ENCODE results near the gene RFPL2.

The RFPL2 gene

DNA sequence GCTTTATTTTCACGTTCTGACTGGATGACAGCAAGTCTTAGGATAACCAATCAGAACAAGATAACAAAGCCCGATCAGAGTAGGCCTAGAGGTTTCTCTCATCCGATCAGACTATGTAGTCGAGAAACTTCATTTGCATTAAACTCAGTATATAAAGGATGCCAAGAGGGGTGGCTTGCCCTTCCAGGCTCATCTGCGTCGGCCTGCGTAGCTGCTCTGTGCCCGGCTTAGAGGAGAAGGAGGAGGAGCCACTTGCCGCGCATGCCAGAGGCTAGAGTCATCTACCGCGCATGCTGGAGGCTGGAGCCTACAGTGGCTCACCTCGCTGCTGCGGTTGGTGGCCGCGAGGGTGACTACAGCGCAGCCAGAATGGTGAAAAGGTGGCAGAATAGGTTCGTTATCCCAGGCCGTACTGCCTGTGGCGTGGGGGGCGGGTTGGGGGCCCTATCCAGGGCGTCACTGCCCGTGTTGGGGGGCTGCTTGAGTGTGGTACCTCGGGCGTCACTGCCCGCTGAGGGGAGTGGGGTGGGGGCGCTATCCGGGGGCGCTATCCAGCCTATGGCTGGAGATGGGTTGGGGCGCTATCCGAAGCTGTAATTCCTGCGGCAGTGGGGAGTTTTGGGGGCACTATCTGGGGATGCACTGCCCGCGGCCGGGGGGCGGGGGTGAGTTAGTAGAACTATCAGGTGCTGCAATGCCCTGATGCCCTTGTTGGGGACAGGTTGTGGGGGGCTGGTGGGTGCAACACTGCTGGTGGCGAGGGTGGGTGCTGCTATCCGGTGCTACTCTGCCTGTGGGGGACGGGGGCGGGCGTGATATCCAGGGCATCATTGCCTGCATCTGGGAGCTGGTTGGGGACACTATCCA lies at the start of gene RFPL2:
RFPL2 (minus strand) TSS at position 218 of the 867 bp plus-strand sequence. CDS start 2,622 bp downstream, outside the sequence.
- no peak within 1 kb of the TSS for H3K4me3 ChIP-seq (ENCODE audit: low read depth, low read length)
- DNase-seq (ENCODE audit: low read depth) = no peak

DNA sequence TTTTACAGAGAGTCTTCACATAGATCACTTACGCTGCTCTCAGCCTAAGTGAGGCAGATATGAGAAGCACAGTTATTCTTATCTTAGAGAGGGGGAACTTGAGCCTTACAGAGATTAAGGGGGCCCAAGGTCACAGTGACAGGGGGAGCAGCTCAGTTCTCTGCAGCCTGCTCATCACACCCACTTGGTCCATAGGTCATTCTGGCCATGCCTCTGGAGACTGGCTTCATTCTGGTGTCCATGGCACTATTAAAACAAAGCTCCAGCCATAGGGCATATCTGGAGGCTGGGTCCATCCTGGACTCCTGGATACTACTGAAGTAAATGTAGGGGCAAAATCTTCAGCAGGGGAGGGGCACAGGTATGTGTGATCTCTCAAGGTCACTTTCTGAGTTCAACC lies 44.4 kb upstream of the RFPL2 start:
- no peak overlapping the region for H3K4me3 ChIP-seq (ENCODE audit: low read depth, low read length)
- TF ChIP-seq, protein P1, sequence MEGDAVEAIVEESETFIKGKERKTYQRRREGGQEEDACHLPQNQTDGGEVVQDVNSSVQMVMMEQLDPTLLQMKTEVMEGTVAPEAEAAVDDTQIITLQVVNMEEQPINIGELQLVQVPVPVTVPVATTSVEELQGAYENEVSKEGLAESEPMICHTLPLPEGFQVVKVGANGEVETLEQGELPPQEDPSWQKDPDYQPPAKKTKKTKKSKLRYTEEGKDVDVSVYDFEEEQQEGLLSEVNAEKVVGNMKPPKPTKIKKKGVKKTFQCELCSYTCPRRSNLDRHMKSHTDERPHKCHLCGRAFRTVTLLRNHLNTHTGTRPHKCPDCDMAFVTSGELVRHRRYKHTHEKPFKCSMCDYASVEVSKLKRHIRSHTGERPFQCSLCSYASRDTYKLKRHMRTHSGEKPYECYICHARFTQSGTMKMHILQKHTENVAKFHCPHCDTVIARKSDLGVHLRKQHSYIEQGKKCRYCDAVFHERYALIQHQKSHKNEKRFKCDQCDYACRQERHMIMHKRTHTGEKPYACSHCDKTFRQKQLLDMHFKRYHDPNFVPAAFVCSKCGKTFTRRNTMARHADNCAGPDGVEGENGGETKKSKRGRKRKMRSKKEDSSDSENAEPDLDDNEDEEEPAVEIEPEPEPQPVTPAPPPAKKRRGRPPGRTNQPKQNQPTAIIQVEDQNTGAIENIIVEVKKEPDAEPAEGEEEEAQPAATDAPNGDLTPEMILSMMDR (IDR thresholded peaks at IDR 0.05; ENCODE audit: low read depth, low read length, missing control alignments) = no peak
- no peak for DNase-seq (ENCODE audit: low read depth)

More for the DNA sequence above, at the start of gene RFPL2:
- TF ChIP-seq, protein P1 (IDR thresholded peaks at IDR 0.05; ENCODE audit: low read depth, low read length, missing control alignments) = no peak

DNA sequence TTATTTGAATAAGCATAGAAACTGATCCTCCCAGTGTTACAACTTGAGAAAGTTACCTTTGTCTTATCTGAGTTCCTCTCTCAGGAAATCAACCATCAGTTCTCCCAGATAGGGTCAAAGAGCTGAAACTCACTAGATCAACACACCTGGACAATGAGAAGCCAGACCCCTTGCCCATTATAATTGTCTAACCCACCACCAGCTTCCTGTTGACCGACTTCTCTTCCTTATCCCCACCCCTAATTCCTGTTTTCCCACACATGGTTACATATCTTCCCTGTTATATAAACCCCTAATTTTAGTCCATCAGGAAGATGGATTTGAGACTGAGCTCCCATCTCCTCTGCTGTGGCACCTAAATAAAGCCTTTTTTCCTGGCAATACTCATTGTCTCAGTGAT lies 43.4 kb upstream of the RFPL2 start:
- TF ChIP-seq, protein P1 (IDR thresholded peaks at IDR 0.05; ENCODE audit: low read depth, low read length, missing control alignments) = no peak
- no peak overlapping the region for H3K4me3 ChIP-seq (ENCODE audit: low read depth, low read length)
- no peak for DNase-seq (ENCODE audit: low read depth)

DNA sequence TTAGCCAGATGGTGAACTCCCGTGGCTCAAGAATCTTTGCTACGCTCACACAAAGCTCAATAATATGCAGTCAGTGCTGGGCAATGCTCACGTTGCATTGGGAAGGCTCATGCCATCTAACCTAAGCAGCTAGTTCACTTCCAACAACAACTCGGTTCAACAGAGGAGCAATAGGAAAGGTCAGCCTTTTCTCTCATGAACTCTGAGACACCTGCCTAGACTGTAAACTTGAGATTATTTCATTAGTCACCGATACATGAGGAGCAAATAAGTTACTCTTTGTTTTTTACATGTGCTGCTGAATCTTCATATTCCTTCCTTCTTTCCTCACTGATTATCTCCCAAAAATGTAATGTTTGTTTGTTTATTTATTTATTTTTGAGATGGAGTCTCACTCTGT lies 41.3 kb upstream of the RFPL2 start:
- TF ChIP-seq, protein P1 (IDR thresholded peaks at IDR 0.05; ENCODE audit: low read depth, low read length, missing control alignments) = no peak
- no peak for DNase-seq (ENCODE audit: low read depth)

DNA sequence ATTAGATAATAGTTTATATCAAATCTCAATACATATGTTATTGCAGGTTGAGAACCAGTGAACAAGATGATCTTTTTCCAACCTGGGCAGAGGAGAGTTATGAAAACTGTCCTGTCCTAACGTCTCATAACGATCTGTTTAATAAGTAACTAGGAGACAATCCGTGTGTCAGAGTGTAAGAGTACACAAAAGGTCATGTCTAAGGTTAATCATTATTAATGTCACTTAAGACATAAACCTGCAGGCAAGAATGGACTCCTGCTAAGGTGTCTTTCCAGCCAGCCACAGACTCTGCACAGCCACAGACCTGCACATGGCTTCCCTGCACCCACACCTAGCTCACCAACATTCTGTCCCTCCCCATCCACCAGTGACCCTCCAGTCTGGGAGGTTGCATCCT lies 40.2 kb upstream of the RFPL2 start:
- no peak overlapping the region for H3K4me3 ChIP-seq (ENCODE audit: low read depth, low read length)
- DNase-seq (ENCODE audit: low read depth) = no peak

More for the DNA sequence above, 41.3 kb upstream of the RFPL2 start:
- H3K4me3 ChIP-seq (ENCODE audit: low read depth, low read length) = no peak overlapping the region

DNA sequence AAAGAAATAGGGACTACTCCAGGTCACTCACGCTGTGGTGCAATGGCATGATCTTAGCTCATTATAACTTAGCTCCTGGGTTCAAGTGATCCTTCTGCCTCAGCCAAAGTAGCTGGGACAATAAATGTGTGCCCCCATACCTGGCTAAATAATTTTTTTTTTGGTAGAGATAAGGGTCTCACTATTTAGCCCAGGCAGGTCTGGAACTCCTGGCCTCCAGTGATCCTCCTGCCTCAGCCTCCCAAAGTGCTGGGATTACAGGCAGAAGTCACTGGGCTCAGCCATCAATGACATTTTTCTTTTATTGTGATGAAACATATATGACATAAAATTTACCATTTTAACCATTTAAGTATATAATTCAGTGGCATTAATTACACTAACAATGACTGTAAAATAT lies 39.7 kb upstream of the RFPL2 start:
- DNase-seq (ENCODE audit: low read depth) = no peak
- no peak overlapping the region for H3K4me3 ChIP-seq (ENCODE audit: low read depth, low read length)
- TF ChIP-seq, protein P1 (IDR thresholded peaks at IDR 0.05; ENCODE audit: low read depth, low read length, missing control alignments) = no peak

More for the DNA sequence above, 40.2 kb upstream of the RFPL2 start:
- TF ChIP-seq, protein P1 (IDR thresholded peaks at IDR 0.05; ENCODE audit: low read depth, low read length, missing control alignments) = no peak
